Gastrocnemius medialis (tissue), 4 donors: ENCODE results near the gene SRRM3.

Source experiments
- POLR2A ChIP-seq, 2 donors: fragments of 450-650 bp; IDR thresholded peaks; one replicate each; pipeline ENCODE4 v1.6.1; 2017; ENCODE audit warnings: antibody characterized with exemption in 2 of 2, mild to moderate bottlenecking in 2 of 2, moderate library complexity in 2 of 2
- TF ChIP-seq, protein P1 (sequence below), 5 experiments: fragments of 450-650 bp in 3 of 5; fragments of 200-600 bp in 2 of 5; sonication (generic) in 2 of 5; IDR thresholded peaks in 4 of 5; conservative IDR thresholded peaks in 1 of 5; 1 replicate in 4 of 5; 2 replicates in 1 of 5; pipeline ENCODE4 v1.5.1; 2016 to 2019; ENCODE audit warnings: antibody characterized with exemption in 5 of 5, mild to moderate bottlenecking in 3 of 5, moderate library complexity in 3 of 5

DNA sequence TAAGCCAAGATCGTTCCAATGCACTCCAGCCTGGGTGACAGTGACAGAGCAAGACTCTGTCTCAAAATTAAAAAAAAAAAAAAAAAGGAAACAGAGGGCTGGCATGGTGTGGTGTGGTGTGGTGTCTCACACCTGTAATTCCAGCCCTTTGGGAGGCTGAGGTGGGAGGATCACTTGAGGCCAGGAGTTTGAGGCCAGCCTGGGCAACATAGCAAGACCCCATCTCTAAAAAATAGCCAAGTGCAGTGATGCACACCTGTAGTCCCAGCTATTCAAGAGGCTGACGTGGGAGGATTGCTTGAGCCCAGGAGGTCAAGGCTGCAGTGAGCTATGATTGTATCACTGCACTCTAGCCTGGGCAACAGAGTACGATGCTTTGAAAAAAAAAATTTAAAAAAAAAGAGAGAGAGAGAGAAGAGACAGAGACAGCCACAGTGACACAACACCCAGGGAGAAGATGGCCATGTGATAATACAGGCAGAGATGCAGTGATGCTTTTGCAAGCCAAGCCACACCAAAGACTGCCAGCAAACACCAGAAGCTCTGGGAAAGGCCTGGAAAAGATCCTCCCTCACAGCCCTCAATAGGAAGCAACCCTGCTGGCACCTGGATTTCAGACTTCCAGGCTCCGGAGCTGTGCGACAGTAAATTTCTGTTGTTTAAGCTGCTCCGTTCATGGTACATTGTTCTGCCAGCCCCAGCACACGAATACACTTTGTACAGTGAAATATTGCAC lies 19.3 kb upstream of the SRRM3 start:
- TF ChIP-seq, protein P1, sequence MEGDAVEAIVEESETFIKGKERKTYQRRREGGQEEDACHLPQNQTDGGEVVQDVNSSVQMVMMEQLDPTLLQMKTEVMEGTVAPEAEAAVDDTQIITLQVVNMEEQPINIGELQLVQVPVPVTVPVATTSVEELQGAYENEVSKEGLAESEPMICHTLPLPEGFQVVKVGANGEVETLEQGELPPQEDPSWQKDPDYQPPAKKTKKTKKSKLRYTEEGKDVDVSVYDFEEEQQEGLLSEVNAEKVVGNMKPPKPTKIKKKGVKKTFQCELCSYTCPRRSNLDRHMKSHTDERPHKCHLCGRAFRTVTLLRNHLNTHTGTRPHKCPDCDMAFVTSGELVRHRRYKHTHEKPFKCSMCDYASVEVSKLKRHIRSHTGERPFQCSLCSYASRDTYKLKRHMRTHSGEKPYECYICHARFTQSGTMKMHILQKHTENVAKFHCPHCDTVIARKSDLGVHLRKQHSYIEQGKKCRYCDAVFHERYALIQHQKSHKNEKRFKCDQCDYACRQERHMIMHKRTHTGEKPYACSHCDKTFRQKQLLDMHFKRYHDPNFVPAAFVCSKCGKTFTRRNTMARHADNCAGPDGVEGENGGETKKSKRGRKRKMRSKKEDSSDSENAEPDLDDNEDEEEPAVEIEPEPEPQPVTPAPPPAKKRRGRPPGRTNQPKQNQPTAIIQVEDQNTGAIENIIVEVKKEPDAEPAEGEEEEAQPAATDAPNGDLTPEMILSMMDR (IDR thresholded peaks at IDR 0.05 in 4 of 5, conservative IDR thresholded peaks at IDR 0.05 in 1 of 5), result no peak
- no peak for TF ChIP-seq POLR2A (IDR thresholded peaks at IDR 0.05)
